ENCODE measurements around the gene MS4A7. TPM values are rescaled to one million over a fixed set of nuclear protein-coding genes. Genes with fewer than 3 reads are reported as not detected.

Gene MS4A7
- total and polyA plus RNA-seq, 2 of the 4 experiments (the other 2 are of a cell fraction) = not detected

GRCh38 chr11:60420015-60420414 is 41.7 kb downstream of the MS4A7 start:
- dilution Hi-C loops (cut with HindIII; ENCODE audit: low sequenced_read_pairs, unreplicated experiment) (no loop called here), intact Hi-C loops (cut with micrococcal nuclease) (no loop called here), in situ Hi-C loops (cut with MboI; ENCODE audit: low sequenced_read_pairs) (no loop called here)
- no peak overlapping the region for H3K4me2 ChIP-seq (ENCODE audit: low read depth, low read length)
- no peak overlapping the region for H2AK5ac ChIP-seq (ENCODE audit: low read depth, low read length)
- no peak for ATAC-seq (ENCODE audit: low read depth)
- no peak overlapping the region for H3K27ac ChIP-seq (ENCODE audit: insufficient read depth, low read length)
- POLR2A ChIA-PET (ENCODE audit: unreplicated experiment) = no interaction called here
- BruUV-seq (replicated peaks) = no TSS peak
- WGBS, 2 experiments (ENCODE audit: extremely low coverage in 2 of 2, insufficient read length in 1 of 2) = no CpG with 5 or more reads among the region's 2 CpGs
- no peak overlapping the region for H2BK15ac ChIP-seq (ENCODE audit: low read depth, low read length)
- H2BK20ac ChIP-seq (ENCODE audit: low read depth, low read length) = no peak overlapping the region
- H3K14ac ChIP-seq (replicated peaks; ENCODE audit: low read depth, low read length) = no peak overlapping the region
- H3K9me3 ChIP-seq (ENCODE audit: control insufficient read depth, insufficient read depth, low read length) = peaks cover 8% of the 10 kb centered on the region
- H4K20me1 ChIP-seq (ENCODE audit: insufficient read depth, low read length) = no peaks in the 10 kb centered on the region
- no peak overlapping the region for H3K56ac ChIP-seq (ENCODE audit: extremely low read depth, insufficient read depth, low read length)
- no peaks in the 10 kb centered on the region for H3K4me1 ChIP-seq (ENCODE audit: control insufficient read depth, insufficient read depth, low read length)
- H3K27me3 ChIP-seq (ENCODE audit: control insufficient read depth, insufficient read depth, low read length) = no peaks in the 10 kb centered on the region
- no peak for DNase-seq
- H3K18ac ChIP-seq (ENCODE audit: low read depth, low read length) = no peak overlapping the region
- no peak for TF ChIP-seq RFX5 (IDR thresholded peaks at IDR 0.05; ENCODE audit: low read depth, low read length)
- no peak for TF ChIP-seq POLR2A (IDR thresholded peaks at IDR 0.05; ENCODE audit: low read depth, low read length)
- TF ChIP-seq BHLHE40 (IDR thresholded peaks at IDR 0.05; ENCODE audit: low read depth, low read length) = no peak
- no peak for TF ChIP-seq SMC3 (IDR thresholded peaks at IDR 0.05; ENCODE audit: low read depth, low read length)
- TF ChIP-seq NFE2L2 (IDR thresholded peaks at IDR 0.05; ENCODE audit: low read depth, low read length) = no peak
- TF ChIP-seq FOS (IDR thresholded peaks at IDR 0.05; ENCODE audit: low read depth, low read length) = no peak
- no peak overlapping the region for H3K4me3 ChIP-seq (ENCODE audit: insufficient read depth, low read depth, low read length)
- H4K91ac ChIP-seq (ENCODE audit: insufficient read depth, low read depth, low read length) = no peak overlapping the region
- H3K36me3 ChIP-seq (ENCODE audit: control insufficient read depth, insufficient read depth, low read length) = no peaks in the 10 kb centered on the region
- H3K9ac ChIP-seq (ENCODE audit: low read depth, low read length) = no peak overlapping the region
- no peaks in the 10 kb centered on the region for H3K9me1 ChIP-seq (ENCODE audit: insufficient read depth, low read length)
- no peak overlapping the region for H4K8ac ChIP-seq (ENCODE audit: low read depth in 2 of 2, low read length in 2 of 2)
- H4K5ac ChIP-seq (ENCODE audit: low read depth, low read length) = no peak overlapping the region
- no peak overlapping the region for H2BK120ac ChIP-seq (ENCODE audit: low read depth, low read length)
- no peak overlapping the region for H2BK5ac ChIP-seq (ENCODE audit: low read depth, low read length, poor library complexity, severe bottlenecking)
- no peak overlapping the region for H3K23ac ChIP-seq (ENCODE audit: low read depth, low read length)
- no peak overlapping the region for H2AK9ac ChIP-seq (replicated peaks; ENCODE audit: low read depth, low read length, poor library complexity)
- no peak overlapping the region for H3K4ac ChIP-seq (ENCODE audit: low read depth, low read length)
- H3K79me1 ChIP-seq (ENCODE audit: low read depth in 1 of 2, low read length in 2 of 2) = no peaks in the 10 kb centered on the region
- H2AFZ ChIP-seq (replicated peaks; ENCODE audit: low read length, poor library complexity) = no peak overlapping the region
- CTCF ChIA-PET = no interaction called here
